Epidermal melanocyte (primary cell): ENCODE measurements around the gene PLEKHG4.

ENCODE experiments used
- DNase-seq: peaks from one replicate; pipeline ENCODE4 v3.0.0; 2011; ENCODE audit warnings: low spot score; ENCODE audit not compliant: insufficient read length

PLEKHG4 gene

DNA sequence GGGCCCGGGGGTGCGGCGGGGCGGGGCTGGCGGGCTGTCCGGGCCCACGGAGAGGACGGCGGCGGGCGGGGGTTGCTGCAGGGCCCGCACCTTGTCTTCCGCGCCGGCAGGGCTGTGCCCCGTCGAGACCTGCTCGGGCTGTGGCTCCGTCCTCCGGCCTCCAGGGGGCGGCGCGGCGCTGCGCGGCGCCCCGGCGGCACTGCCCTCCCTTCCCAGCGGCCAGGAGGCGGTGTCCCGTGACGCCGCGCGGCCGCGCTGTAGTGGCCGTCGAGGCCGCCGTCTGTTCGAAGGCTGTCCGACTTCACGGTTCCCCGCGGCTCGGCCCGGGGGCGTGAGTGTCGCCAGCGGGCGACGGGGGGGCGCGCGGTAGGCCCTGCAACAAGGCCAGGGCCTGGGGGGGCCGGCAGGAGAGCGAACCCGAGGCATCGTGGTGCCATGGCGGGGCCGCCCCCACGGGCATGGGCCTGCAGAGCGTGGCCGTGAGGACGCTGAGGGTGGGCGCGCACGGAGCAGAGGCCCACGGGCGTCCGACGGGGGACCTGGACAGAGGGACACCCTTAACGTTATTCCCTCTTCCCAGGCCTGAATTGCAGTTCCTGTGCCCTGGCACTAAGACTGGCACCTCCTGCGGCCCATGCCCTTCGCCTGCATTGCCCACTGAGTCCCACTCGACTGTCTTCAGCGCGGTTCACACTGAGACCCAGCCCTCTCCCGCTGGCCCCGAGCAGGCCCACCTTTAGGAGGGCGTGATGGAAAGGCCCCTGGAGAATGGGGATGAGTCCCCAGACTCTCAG, at the start of gene PLEKHG4:
Gene PLEKHG4 (plus strand): TSS at position 237 of the 794 bp plus-strand sequence. CDS start 513 bp downstream, at position 750.
- peak; percentile 91 for DNase-seq

GRCh38 chr16:67229906-67230808, 49.2 kb upstream of the PLEKHG4 start:
- no peak for DNase-seq

DNA sequence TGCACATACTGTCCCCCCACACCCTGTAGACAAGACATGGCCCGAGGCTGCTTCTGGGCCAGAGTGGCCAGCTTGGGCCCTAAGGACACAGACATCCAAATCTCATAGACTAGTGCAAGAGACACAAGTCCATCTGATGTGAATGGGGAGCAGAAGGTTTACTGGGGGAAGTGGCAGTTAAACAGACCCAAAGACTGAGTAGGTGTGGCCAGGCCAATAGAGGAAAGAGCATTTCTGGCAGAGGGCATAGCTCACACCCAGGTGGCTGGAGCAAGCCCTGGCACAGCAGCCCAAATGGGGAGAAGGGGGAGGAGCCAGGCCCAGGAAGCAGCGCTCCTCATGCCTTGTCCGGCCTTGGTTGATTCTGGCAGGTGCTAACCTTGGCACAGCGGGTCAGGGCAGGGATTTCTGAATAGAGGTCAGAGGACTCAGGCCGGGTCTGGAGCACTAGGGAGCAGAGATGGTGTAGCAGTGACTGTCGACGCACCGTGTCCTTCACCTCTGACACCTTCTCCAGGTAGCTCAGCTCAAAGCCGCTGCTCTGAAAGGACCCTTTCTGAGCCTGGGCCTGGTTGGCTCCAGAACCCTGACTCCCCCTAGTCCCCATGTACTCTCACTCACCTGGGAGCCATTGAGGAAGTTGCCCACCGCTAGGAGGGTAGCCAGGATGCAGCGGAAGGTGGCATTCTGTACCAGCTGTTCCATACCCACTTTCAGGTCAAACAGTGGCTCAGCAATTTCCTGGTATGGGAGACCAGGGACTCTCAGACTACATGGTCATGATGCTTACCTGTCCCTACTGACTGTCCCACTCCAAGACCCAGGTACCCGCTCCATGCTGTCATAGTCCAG, 48.3 kb upstream of the PLEKHG4 start:
- no peak for DNase-seq

GRCh38 chr16:67233596-67233995, 45.7 kb upstream of the PLEKHG4 start:
- DNase-seq: no peak

- DNase-seq: no peak
Measured at GRCh38 chr16:67234180-67234597, 45.1 kb upstream of the PLEKHG4 start.

- no peak for DNase-seq
Measured at GRCh38 chr16:67235816-67236562, 43.3 kb upstream of the PLEKHG4 start.

DNA sequence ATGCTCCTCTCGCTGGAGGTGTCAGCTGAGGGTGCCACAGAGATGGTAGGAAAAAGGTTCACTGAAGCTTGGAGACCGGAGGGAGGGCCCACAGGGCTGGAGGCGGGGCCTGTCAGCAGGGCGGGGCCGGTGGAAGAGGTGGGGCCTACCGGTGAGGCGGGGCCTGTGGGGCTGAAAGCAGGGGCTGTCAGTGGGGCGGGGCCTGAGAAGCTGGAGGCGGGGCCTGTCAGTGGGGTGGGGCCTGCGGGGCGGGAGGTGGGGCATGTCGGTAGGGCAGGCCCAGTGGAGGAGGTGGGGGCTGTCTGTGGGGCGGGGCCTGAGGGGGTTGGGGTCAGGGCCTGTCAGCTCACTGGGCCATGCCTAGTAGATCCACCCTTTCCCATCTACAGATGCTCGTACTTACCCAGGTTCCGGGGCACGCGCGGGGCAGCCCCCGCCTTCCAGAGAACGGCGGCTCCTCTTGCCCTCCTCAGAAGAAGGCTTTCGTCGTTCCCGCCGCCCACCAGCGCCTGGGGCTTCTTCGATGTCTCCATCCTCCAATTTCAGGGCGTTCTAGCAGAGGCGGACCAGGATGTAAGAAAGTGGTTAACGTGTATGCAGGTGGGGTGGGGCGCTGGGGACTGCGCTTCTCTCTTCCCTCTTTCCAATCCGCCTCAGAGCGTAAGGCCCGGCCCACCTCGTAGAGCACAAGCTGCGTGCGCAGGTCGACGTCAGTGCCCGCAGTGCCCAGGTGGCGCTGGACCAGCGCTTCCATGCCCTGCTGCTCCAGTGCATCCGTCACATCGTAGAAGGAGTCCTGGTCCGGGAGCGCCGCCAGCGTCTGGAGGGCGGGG, 42.6 kb upstream of the PLEKHG4 start:
- no peak for DNase-seq

- DNase-seq: no peak
Measured at GRCh38 chr16:67237396-67238277, 41.7 kb upstream of the PLEKHG4 start.

DNA sequence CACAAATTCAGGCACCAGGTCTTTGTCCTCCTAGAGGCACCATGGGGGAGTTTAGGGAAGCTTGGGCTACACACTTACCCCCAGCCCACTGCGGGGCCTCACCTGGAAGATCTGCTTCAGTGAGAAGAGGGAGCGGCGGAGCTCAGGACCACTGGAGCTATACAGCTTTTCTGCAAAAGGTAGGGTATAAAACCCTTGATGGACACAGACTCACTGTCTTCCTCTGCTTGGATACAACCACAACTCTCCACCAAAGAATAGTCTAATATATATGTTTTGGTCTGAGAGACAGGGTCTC, 41.1 kb upstream of the PLEKHG4 start:
- DNase-seq: no peak

DNA sequence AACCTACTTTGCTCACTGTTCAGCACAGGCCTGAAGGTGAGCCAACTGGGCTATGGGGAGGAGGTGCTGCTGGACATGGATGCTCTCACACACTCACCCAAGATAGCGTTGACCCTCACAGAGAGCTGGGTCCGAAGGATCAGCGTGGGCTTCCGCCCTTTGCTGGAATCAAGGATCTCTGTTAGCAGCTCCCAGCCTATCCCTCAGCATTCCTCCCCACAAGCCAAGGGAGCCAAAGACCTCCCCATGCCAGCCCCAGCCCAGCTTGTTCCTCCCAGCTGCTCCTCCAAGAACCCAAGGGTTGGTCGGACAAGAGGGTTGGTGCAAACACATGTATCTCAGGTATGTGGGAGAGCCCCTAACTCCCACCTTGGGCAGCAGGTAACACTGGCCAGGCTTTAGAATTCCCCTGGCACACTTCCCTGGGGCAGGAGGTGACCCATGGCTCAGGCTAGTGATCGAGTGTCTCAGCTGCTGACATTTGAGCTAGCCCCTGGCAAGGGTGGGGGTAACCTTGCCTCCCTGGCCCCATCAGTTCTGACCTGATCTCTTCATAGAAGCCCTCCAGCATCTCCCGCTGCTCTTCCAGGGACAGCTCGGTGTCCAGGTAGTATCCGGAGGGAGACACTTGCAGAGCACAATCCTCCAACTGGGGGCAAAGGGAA, 40.4 kb upstream of the PLEKHG4 start:
- DNase-seq: no peak

- DNase-seq: no peak
Measured at GRCh38 chr16:67240506-67240905, 38.8 kb upstream of the PLEKHG4 start.

DNA sequence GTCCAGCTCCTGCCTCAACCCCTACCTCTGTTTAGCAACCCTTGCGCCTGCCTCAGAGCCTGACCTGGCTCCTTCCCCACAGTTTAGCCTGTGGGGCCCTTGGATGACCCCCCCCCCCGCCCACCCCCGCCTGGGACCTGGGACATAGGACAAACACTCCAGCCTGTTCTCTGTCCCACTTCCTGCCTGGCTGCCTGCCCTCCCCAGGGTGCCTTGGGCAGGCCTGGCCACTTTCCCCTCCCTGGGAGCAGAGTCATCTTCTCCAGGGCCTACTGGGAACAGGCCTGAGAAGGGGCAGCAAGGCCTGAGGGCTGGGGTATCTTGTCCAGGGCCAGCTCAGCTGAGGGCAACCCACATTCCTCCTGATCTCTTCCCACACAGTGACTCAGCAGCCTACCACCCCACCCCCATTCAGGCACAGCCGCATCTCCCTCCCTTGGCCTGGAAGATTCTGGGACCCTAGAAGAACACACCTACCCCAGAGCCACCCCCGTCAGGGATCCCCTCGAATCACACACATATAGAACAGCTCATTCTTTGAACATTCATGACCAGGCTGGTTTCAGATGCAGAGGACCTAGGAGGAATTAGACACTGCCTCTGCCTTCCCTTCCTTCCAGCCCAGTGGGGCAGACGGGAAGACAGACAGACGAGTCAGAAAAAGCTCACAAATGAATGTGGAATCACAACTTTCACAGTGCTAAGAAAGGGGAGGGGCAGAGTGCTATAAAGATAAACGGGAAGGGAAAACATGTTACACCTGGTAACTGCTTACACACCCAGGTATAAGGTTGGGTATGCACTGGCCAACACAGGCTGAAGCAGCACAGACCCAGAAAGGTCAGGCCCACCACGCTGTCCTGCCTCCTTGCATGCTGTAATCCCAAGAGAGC, 38.1 kb upstream of the PLEKHG4 start:
- DNase-seq: peak; percentile 87

DNA sequence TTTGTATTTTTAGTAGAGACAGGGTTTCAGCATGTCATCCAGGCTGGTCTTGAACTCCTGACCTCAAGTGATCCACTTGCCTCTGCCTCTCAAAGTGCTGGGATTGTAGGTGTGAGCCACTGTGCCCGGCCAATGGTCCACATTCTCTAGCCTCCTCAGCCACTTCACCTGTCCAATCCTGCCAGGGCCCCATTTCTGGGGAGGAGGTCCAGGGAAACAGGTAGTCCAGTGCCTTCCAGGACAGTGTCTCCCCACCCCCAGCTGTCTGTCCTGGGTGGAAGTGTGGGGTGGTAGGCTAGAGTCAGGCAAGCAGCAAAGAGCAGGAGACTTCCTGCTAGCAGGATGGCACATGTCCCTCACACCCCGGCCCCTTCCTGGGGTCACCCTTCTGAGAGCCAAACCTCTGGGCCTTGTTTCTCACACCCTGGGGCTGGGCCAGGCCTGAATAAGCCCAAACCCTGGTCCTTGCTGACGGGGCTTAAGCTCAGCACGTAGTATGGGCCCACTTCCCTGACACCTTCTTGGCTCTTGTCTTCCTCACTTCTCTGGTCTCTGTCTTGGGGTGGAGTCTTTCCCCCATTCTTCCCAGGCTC, 37.1 kb upstream of the PLEKHG4 start:
- DNase-seq: no peak

DNA sequence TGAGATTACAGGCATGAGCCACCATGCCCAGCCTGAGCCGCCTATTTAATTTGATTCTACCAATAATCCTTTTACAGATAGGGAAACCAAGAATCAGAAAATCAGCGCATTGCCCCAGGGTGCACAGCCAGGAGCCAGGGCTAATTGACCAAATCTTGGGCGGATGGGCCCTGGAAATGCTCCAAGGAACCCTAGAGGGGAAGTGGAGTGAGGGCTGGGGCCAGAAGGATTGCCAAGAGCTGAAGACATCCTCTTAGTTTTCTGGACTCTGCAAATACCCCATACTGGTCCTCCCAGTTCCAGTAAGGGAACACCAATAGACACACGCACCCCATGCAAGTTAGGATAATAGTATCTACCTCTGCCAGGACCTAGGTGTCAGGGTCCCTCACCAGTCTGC, 35.9 kb upstream of the PLEKHG4 start:
- no peak for DNase-seq

GRCh38 chr16:67244387-67245185, 34.7 kb upstream of the PLEKHG4 start:
- DNase-seq: no peak

- no peak for DNase-seq
Measured at GRCh38 chr16:67245186-67245585, 34.1 kb upstream of the PLEKHG4 start.
